Measurements from ENCODE around the gene SLC1A6.
A peak's percentile ranks its signal among the peaks of the same experiment; 100 is the strongest.
"Not testable (repeated sequence)": the region's sequence is repeated elsewhere in the genome, so short reads cannot be mapped to it uniquely, and the experiment has no call there.

SLC1A6 gene

GRCh38 chr19:14979476-14980255 lies at the start of gene SLC1A6:
TSS of gene SLC1A6 (minus strand) at chr19:14979864. CDS start at chr19:14972910, 6,954 bp downstream.
- no peak for DNase-seq (ENCODE audit: extremely low spot score)
- no peak for TF ChIP-seq CTCF (IDR thresholded peaks at IDR 0.05; ENCODE audit: control extremely low read depth, extremely low read depth, low read depth, missing control alignments)
- POLR2A ChIA-PET = no interaction called here
- CTCF ChIA-PET = no interaction called here

- DNase-seq (ENCODE audit: extremely low spot score) = no peak
- no peak for TF ChIP-seq CTCF (IDR thresholded peaks at IDR 0.05; ENCODE audit: control extremely low read depth, extremely low read depth, low read depth, missing control alignments)
- ChIA-PET POLR2A (no interaction called here), CTCF (no interaction called here)
These were observed 48.8 kb upstream of the SLC1A6 start for GRCh38 chr19:15028490-15028889.

- TF ChIP-seq CTCF (IDR thresholded peaks at IDR 0.05; ENCODE audit: control extremely low read depth, extremely low read depth, low read depth, missing control alignments) = peak; percentile 41
- no peak for DNase-seq (ENCODE audit: extremely low spot score)
- ChIA-PET CTCF (no interaction called here), POLR2A (interaction anchor here (0.6 kb wide), 1 partner anchor 933 kb away, joined by 7 read pairs; no protein-coding TSS in a partner anchor)
These were observed 45.6 kb upstream of the SLC1A6 start for GRCh38 chr19:15025217-15025616.

- POLR2A ChIA-PET = no interaction called here
- DNase-seq (ENCODE audit: extremely low spot score) = no peak
- TF ChIP-seq CTCF (IDR thresholded peaks at IDR 0.05; ENCODE audit: control extremely low read depth, extremely low read depth, low read depth, missing control alignments) = no peak
- CTCF ChIA-PET = no interaction called here
These were observed 43.1 kb upstream of the SLC1A6 start for GRCh38 chr19:15022752-15023151.

- ChIA-PET CTCF (no interaction called here), POLR2A (no interaction called here)
- DNase-seq (ENCODE audit: extremely low spot score) = no peak
- TF ChIP-seq CTCF (IDR thresholded peaks at IDR 0.05; ENCODE audit: control extremely low read depth, extremely low read depth, low read depth, missing control alignments) = no peak
These were observed 41.8 kb upstream of the SLC1A6 start for GRCh38 chr19:15021286-15022007.

- POLR2A ChIA-PET; DNase-seq (ENCODE audit: extremely low spot score); CTCF ChIA-PET: not testable (repeated sequence)
These were observed 39.2 kb upstream of the SLC1A6 start for GRCh38 chr19:15018836-15019235.

GRCh38 chr19:15015946-15016542 lies 36.4 kb upstream of the SLC1A6 start:
- TF ChIP-seq CTCF (IDR thresholded peaks at IDR 0.05; ENCODE audit: control extremely low read depth, extremely low read depth, low read depth, missing control alignments) = no peak
- CTCF ChIA-PET = no interaction called here
- no peak for DNase-seq (ENCODE audit: extremely low spot score)
- POLR2A ChIA-PET = interaction anchor here (0.6 kb wide), 1 partner anchor 305 kb away, joined by 3 read pairs; no protein-coding TSS in a partner anchor
